WTC11 (cell line): Measurements from ENCODE around the gene PRKCE.

Source experiments
- CREB1 ChIP-seq: sonication (generic); formaldehyde crosslinking; IDR thresholded peaks from 2 replicates; pipeline ENCODE4 v1.8.0; 2023; ENCODE audit warnings: mild to moderate bottlenecking, missing genetic modification reagents
- ESRRA ChIP-seq: sonication (generic); formaldehyde crosslinking; IDR thresholded peaks from 2 replicates; pipeline ENCODE4 v1.8.1; 2022; ENCODE audit warnings: mild to moderate bottlenecking, missing genetic modification reagents, borderline replicate concordance
- GRHL2 ChIP-seq: fragments of 250-450 bp; sonication (Bioruptor Pico); IDR thresholded peaks from 2 replicates; pipeline ENCODE4 v1.8.0; 2022; ENCODE audit warnings: mild to moderate bottlenecking, moderate library complexity; ENCODE audit not compliant: insufficient replicate concordance, severe bottlenecking
- IRF2 ChIP-seq: sonication (generic); formaldehyde crosslinking; IDR thresholded peaks from 2 replicates; pipeline ENCODE4 v1.8.0; 2022; ENCODE audit warnings: low read depth, missing genetic modification reagents, borderline replicate concordance
- NFE2L1 ChIP-seq: sonication (generic); formaldehyde crosslinking; IDR thresholded peaks from 2 replicates; pipeline ENCODE4 v1.8.1; 2023; ENCODE audit warnings: missing genetic modification reagents
- TEAD4 ChIP-seq: sonication (generic); formaldehyde crosslinking; IDR thresholded peaks from 2 replicates; pipeline ENCODE4 v1.8.0; 2022; ENCODE audit warnings: mild to moderate bottlenecking, missing genetic modification reagents
- ZBTB21 ChIP-seq: sonication (generic); formaldehyde crosslinking; IDR thresholded peaks from 2 replicates; pipeline ENCODE4 v1.8.1; 2023; ENCODE audit warnings: mild to moderate bottlenecking, missing genetic modification reagents, borderline replicate concordance
- ZNF121 ChIP-seq: sonication (generic); formaldehyde crosslinking; IDR thresholded peaks from 2 replicates; pipeline ENCODE4 v1.8.0; 2023; ENCODE audit warnings: missing genetic modification reagents
- TF ChIP-seq, protein P1 (sequence below): sonication (generic); formaldehyde crosslinking; conservative IDR thresholded peaks from 2 replicates; pipeline ENCODE4 v1.8.1; 2022; ENCODE audit warnings: mild to moderate bottlenecking, missing genetic modification reagents
- TF ChIP-seq, protein P2 (sequence below): sonication (generic); formaldehyde crosslinking; IDR thresholded peaks from 2 replicates; pipeline ENCODE4 v1.8.1; 2022; ENCODE audit warnings: low read depth, mild to moderate bottlenecking, moderate library complexity, missing genetic modification reagents, borderline replicate concordance
- TF ChIP-seq, protein P3 (sequence below): sonication (generic); formaldehyde crosslinking; IDR thresholded peaks from 2 replicates; pipeline ENCODE4 v1.8.0; 2022; ENCODE audit warnings: mild to moderate bottlenecking, missing genetic modification reagents
- TF ChIP-seq, protein P4 (sequence below): fragments of 200-600 bp; IDR thresholded peaks from 2 replicates; pipeline ENCODE4 v1.8.0; 2022; ENCODE audit warnings: antibody characterized with exemption
- TF ChIP-seq, protein P5 (sequence below): sonication (generic); formaldehyde crosslinking; IDR thresholded peaks from 2 replicates; pipeline ENCODE4 v1.8.1; 2023; ENCODE audit warnings: mild to moderate bottlenecking, missing genetic modification reagents, moderate library complexity
- TF ChIP-seq, protein P6 (sequence below): sonication (generic); formaldehyde crosslinking; IDR thresholded peaks from 2 replicates; pipeline ENCODE4 v1.8.0; 2022; ENCODE audit warnings: mild to moderate bottlenecking, missing genetic modification reagents

DNA sequence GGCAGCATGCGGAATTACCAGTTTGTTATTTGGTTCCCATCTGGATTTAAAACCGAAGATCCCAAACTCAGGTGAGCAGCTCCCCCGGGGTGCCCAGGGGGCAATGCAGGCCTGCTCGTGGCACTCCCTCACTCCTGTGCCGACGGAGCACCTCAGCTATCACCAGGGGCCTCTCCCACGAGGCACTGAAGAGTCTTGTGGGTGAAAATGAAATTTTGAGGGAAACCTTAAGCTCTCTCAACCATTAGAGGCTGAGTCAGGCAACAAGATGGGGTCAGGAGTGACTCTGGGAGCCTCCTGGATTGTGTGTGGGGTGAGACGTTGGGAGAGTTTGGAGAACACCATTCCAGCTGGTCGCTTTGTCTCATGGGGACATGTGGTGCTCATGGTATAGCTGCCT lies 189.0 kb downstream of the PRKCE start:
- TF ChIP-seq, protein P1, sequence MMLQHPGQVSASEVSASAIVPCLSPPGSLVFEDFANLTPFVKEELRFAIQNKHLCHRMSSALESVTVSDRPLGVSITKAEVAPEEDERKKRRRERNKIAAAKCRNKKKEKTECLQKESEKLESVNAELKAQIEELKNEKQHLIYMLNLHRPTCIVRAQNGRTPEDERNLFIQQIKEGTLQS (CRISPR knock-in tag) = no peak
- TF ChIP-seq, protein P2, sequence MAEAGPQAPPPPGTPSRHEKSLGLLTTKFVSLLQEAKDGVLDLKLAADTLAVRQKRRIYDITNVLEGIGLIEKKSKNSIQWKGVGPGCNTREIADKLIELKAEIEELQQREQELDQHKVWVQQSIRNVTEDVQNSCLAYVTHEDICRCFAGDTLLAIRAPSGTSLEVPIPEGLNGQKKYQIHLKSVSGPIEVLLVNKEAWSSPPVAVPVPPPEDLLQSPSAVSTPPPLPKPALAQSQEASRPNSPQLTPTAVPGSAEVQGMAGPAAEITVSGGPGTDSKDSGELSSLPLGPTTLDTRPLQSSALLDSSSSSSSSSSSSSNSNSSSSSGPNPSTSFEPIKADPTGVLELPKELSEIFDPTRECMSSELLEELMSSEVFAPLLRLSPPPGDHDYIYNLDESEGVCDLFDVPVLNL (CRISPR knock-in tag) = no peak
- TF ChIP-seq, protein P3, sequence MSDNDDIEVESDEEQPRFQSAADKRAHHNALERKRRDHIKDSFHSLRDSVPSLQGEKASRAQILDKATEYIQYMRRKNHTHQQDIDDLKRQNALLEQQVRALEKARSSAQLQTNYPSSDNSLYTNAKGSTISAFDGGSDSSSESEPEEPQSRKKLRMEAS (CRISPR knock-in tag) = no peak
- TF ChIP-seq, protein P4, sequence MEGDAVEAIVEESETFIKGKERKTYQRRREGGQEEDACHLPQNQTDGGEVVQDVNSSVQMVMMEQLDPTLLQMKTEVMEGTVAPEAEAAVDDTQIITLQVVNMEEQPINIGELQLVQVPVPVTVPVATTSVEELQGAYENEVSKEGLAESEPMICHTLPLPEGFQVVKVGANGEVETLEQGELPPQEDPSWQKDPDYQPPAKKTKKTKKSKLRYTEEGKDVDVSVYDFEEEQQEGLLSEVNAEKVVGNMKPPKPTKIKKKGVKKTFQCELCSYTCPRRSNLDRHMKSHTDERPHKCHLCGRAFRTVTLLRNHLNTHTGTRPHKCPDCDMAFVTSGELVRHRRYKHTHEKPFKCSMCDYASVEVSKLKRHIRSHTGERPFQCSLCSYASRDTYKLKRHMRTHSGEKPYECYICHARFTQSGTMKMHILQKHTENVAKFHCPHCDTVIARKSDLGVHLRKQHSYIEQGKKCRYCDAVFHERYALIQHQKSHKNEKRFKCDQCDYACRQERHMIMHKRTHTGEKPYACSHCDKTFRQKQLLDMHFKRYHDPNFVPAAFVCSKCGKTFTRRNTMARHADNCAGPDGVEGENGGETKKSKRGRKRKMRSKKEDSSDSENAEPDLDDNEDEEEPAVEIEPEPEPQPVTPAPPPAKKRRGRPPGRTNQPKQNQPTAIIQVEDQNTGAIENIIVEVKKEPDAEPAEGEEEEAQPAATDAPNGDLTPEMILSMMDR = no peak
- TF ChIP-seq, protein P5, sequence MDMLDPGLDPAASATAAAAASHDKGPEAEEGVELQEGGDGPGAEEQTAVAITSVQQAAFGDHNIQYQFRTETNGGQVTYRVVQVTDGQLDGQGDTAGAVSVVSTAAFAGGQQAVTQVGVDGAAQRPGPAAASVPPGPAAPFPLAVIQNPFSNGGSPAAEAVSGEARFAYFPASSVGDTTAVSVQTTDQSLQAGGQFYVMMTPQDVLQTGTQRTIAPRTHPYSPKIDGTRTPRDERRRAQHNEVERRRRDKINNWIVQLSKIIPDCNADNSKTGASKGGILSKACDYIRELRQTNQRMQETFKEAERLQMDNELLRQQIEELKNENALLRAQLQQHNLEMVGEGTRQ (CRISPR knock-in tag) = no peak
- no peak for TF ChIP-seq IRF2 (CRISPR knock-in tag)
- TF ChIP-seq NFE2L1 (CRISPR knock-in tag) = no peak
- TF ChIP-seq ZBTB21 (CRISPR knock-in tag) = no peak
- TF ChIP-seq, protein P6, sequence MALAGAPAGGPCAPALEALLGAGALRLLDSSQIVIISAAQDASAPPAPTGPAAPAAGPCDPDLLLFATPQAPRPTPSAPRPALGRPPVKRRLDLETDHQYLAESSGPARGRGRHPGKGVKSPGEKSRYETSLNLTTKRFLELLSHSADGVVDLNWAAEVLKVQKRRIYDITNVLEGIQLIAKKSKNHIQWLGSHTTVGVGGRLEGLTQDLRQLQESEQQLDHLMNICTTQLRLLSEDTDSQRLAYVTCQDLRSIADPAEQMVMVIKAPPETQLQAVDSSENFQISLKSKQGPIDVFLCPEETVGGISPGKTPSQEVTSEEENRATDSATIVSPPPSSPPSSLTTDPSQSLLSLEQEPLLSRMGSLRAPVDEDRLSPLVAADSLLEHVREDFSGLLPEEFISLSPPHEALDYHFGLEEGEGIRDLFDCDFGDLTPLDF = no peak
- TF ChIP-seq ZNF121 (CRISPR knock-in tag) = no peak
- no peak for TF ChIP-seq CREB1 (CRISPR knock-in tag)
- no peak for TF ChIP-seq TEAD4 (CRISPR knock-in tag)
- TF ChIP-seq GRHL2 (CRISPR knock-in tag) = no peak
- TF ChIP-seq ESRRA (CRISPR knock-in tag) = no peak
